ENCODE data around the gene PRKD1. TPM values are rescaled to one million over a fixed set of nuclear protein-coding genes. Genes with fewer than 3 reads are reported as not detected.

The PRKD1 gene
- total RNA-seq, 1 donor from 2014 or later, result 0.23 TPM

GRCh38 chr14:29553427-29553826 lies 374.2 kb downstream of the PRKD1 start:
- Mint-ChIP-seq H3K27ac (no peak overlapping the region), H3K4me1 (ENCODE audit: low read depth) (no peaks in the 10 kb centered on the region), H3K9me3 (no peaks in the 10 kb centered on the region), H3K36me3 (ENCODE audit: low read depth) (no peaks in the 10 kb centered on the region), H3K4me3 (no peak overlapping the region), H3K27me3 (ENCODE audit: insufficient read depth) (no peaks in the 10 kb centered on the region)
- DNase-seq (ENCODE audit: low spot score), result no peak
- intact Hi-C loops (cut with micrococcal nuclease), result no loop called here

GRCh38 chr14:29548948-29549370 lies 378.7 kb downstream of the PRKD1 start:
- Mint-ChIP-seq H3K27ac (no peak overlapping the region), H3K4me1 (ENCODE audit: low read depth) (no peaks in the 10 kb centered on the region), H3K9me3 (no peaks in the 10 kb centered on the region), H3K27me3 (ENCODE audit: insufficient read depth) (no peaks in the 10 kb centered on the region), H3K36me3 (ENCODE audit: low read depth) (no peaks in the 10 kb centered on the region), H3K4me3 (no peak overlapping the region)
- no peak for DNase-seq (ENCODE audit: low spot score)
- intact Hi-C loops (cut with micrococcal nuclease), result loop anchor here (2.0 to 5.0 kb wide), 3 partner anchors 664 to 973 kb away; no protein-coding TSS in a partner anchor

GRCh38 chr14:29545714-29546113 lies 381.9 kb downstream of the PRKD1 start:
- Mint-ChIP-seq H3K4me1 (ENCODE audit: low read depth) (no peaks in the 10 kb centered on the region), H3K36me3 (ENCODE audit: low read depth) (no peaks in the 10 kb centered on the region), H3K27ac (no peak overlapping the region), H3K9me3 (no peaks in the 10 kb centered on the region), H3K4me3 (no peak overlapping the region), H3K27me3 (ENCODE audit: insufficient read depth) (no peaks in the 10 kb centered on the region)
- no peak for DNase-seq (ENCODE audit: low spot score)
- intact Hi-C loops (cut with micrococcal nuclease), result loop anchor here (5.0 kb wide), 2 partner anchors 727 to 977 kb away; no protein-coding TSS in a partner anchor

GRCh38 chr14:29536886-29537511 lies 390.6 kb downstream of the PRKD1 start:
- no peaks in the 10 kb centered on the region for H3K36me3 Mint-ChIP-seq (ENCODE audit: low read depth)
- no peaks in the 10 kb centered on the region for H3K27me3 Mint-ChIP-seq (ENCODE audit: insufficient read depth)

GRCh38 chr14:29529418-29529817 lies 398.2 kb downstream of the PRKD1 start:
- intact Hi-C loops (cut with micrococcal nuclease), result no loop called here
- H3K36me3 Mint-ChIP-seq (ENCODE audit: low read depth), result no peaks in the 10 kb centered on the region
- no peaks in the 10 kb centered on the region for H3K27me3 Mint-ChIP-seq (ENCODE audit: insufficient read depth)
- no peak for DNase-seq (ENCODE audit: low spot score)
- H3K4me1 Mint-ChIP-seq (ENCODE audit: low read depth), result no peaks in the 10 kb centered on the region
- no peak overlapping the region for H3K27ac Mint-ChIP-seq
- H3K9me3 Mint-ChIP-seq, result peaks cover 5% of the 10 kb centered on the region
- no peak overlapping the region for H3K4me3 Mint-ChIP-seq

More at GRCh38 chr14:29536886-29537511, 390.6 kb downstream of the PRKD1 start:
- intact Hi-C loops (cut with micrococcal nuclease), result no loop called here
- no peak overlapping the region for H3K27ac Mint-ChIP-seq
- H3K4me1 Mint-ChIP-seq (ENCODE audit: low read depth), result no peaks in the 10 kb centered on the region
- no peaks in the 10 kb centered on the region for H3K9me3 Mint-ChIP-seq
- no peak overlapping the region for H3K4me3 Mint-ChIP-seq
- no peak for DNase-seq (ENCODE audit: low spot score)

GRCh38 chr14:29528889-29529288 lies 398.8 kb downstream of the PRKD1 start:
- Mint-ChIP-seq H3K4me1 (ENCODE audit: low read depth) (no peaks in the 10 kb centered on the region), H3K27me3 (ENCODE audit: insufficient read depth) (no peaks in the 10 kb centered on the region), H3K4me3 (no peak overlapping the region), H3K27ac (no peak overlapping the region), H3K9me3 (peaks cover 5% of the 10 kb centered on the region), H3K36me3 (ENCODE audit: low read depth) (no peaks in the 10 kb centered on the region)
- DNase-seq (ENCODE audit: low spot score), result no peak
- intact Hi-C loops (cut with micrococcal nuclease), result no loop called here

GRCh38 chr14:29527286-29527685 lies 400.4 kb downstream of the PRKD1 start:
- Mint-ChIP-seq H3K4me3 (no peak overlapping the region), H3K9me3 (peaks cover 5% of the 10 kb centered on the region), H3K27me3 (ENCODE audit: insufficient read depth) (no peaks in the 10 kb centered on the region), H3K27ac (no peak overlapping the region), H3K4me1 (ENCODE audit: low read depth) (no peaks in the 10 kb centered on the region), H3K36me3 (ENCODE audit: low read depth) (no peaks in the 10 kb centered on the region)
- no peak for DNase-seq (ENCODE audit: low spot score)
- intact Hi-C loops (cut with micrococcal nuclease), result no loop called here

Measured in activated T-helper 1 cell treated with anti-CD3 and anti-CD28 coated beads, Interleukin-12 subunit alpha, Interleukin-12 subunit beta, Interleukin-2, Interleukin-4 antibody, amounts not matched to agents 30 ng/mL and 10 ng/mL and 1 ng/mL, durations not matched to agents 14 hours and 24 hours and 36 hours (primary cell).